K562 (cell line): ENCODE results near the gene ZFP62. TPM values are rescaled to one million over a fixed set of nuclear protein-coding genes. Genes with fewer than 3 reads are reported as not detected.
"Not testable (repeated sequence)": the region's sequence is repeated elsewhere in the genome, so short reads cannot be mapped to it uniquely, and the experiment has no call there.

Experiments
- ATAC-seq: fragments of 200-7000 bp; cut with Tn5 transposase; 3 replicates; pipeline ENCODE4 v1.9.1; 2020; ENCODE audit warnings: moderate library complexity
- BruUV-seq: library from RNA; stranded (reverse); fragments of 400-500 nt; replicated peaks from 2 replicates; lab custom pipeline; 2021; lab: Mats Ljungman, UMichigan
- CTCF ChIA-PET: fragments of 300-600 bp; formaldehyde crosslinking; extraction: SDS; loops from one replicate; lab custom pipeline; 2021; ENCODE audit warnings: low intra/inter-chr PET ratio; lab: Yijun Ruan, JAX
- POLR2A ChIA-PET: fragments of 300-600, 350-650 bp; sonication (Branson Sonifier 250); formaldehyde crosslinking; extraction: SDS; loops from one replicate; lab custom pipeline; 2021; ENCODE audit warnings: antibody characterized with exemption, inconsistent platforms; lab: Yijun Ruan, JAX
- DNase-seq, 4 experiments: peaks; one replicate each; pipeline versions ENCODE4 v3.0.0 to v3.0.0-alpha.2; 2011 to 2018; ENCODE audit warnings: low spot score in 3 of 4, mixed read lengths in 3 of 4; ENCODE audit errors: extremely low read depth in 1 of 4
- FAIRE-seq: peaks from 2 replicates; lab custom pipeline; 2011; peaks lifted over from hg19 to GRCh38; lab: Jason Lieb, UNC
- H2AFZ ChIP-seq: 2 replicates; pipeline ENCODE4 v1.6.0; 2011; ENCODE audit warnings: low read depth, low read length, control low read depth, inconsistent platforms
- H3K27ac ChIP-seq: fragments of 200-600 bp; 3 replicates; pipeline ENCODE4 v1.8.0; 2011; ENCODE audit warnings: low read depth, mild to moderate bottlenecking, control low read depth, inconsistent platforms, low read length, moderate library complexity, mixed read lengths; ENCODE audit errors: extremely low read depth
- H3K27me3 ChIP-seq, 2 experiments: fragments of 300-600 bp in 1 of 2; 2 replicates in 1 of 2; 3 replicates in 1 of 2; pipeline versions ENCODE4 v1.6.0 to v1.8.0; 2011; ENCODE audit warnings: inconsistent platforms in 2 of 2, low read length in 2 of 2, mild to moderate bottlenecking in 1 of 2, mixed read lengths in 1 of 2, moderate library complexity in 1 of 2; ENCODE audit not compliant: control insufficient read depth in 2 of 2, insufficient read depth in 2 of 2
- H3K36me3 ChIP-seq: fragments of 300-600 bp; 3 replicates; pipeline ENCODE4 v1.8.0; 2011; ENCODE audit warnings: mild to moderate bottlenecking, low read length, inconsistent platforms; ENCODE audit not compliant: control insufficient read depth, insufficient read depth
- H3K4me1 ChIP-seq, 2 experiments: fragments of 200-600 bp in 1 of 2; replicated peaks in 1 of 2; 2 replicates in 1 of 2; 3 replicates in 1 of 2; pipeline versions ENCODE4 v1.5.1 to v1.8.0; 2011; ENCODE audit warnings: inconsistent platforms in 2 of 2, low read length in 2 of 2, mild to moderate bottlenecking in 1 of 2, mixed read lengths in 1 of 2, moderate library complexity in 1 of 2; ENCODE audit not compliant: control insufficient read depth in 2 of 2, insufficient read depth in 2 of 2
- H3K4me2 ChIP-seq: 2 replicates; pipeline ENCODE4 v1.6.1; 2011; ENCODE audit warnings: low read length, control low read depth, inconsistent platforms, mixed read lengths; ENCODE audit not compliant: insufficient read depth
- H3K4me3 ChIP-seq: fragments of 200-600 bp; sonication (generic), shearing (Covaris generic); 2 replicates; pipeline ENCODE4 v1.5.1; 2016; ENCODE audit warnings: control low read depth, inconsistent platforms
- H3K79me2 ChIP-seq: fragments of 200-600 bp; 3 replicates; pipeline ENCODE4 v1.8.0; 2011; ENCODE audit warnings: low read length, inconsistent platforms; ENCODE audit not compliant: control insufficient read depth, insufficient read depth
- H3K9ac ChIP-seq, 2 experiments: 2 replicates each; pipeline versions ENCODE4 v1.6.0 to v1.6.1; 2011; ENCODE audit warnings: low read depth in 2 of 2, low read length in 2 of 2, control low read depth in 1 of 2, inconsistent platforms in 1 of 2, mild to moderate bottlenecking in 1 of 2, mixed read lengths in 1 of 2; ENCODE audit not compliant: insufficient read depth in 1 of 2
- H3K9me1 ChIP-seq: one replicate; pipeline ENCODE4 v1.6.0; 2011; ENCODE audit warnings: inconsistent platforms, mild to moderate bottlenecking, low read length, moderate library complexity; ENCODE audit not compliant: control insufficient read depth, insufficient read depth
- H3K9me3 ChIP-seq: replicated peaks from 2 replicates; pipeline ENCODE4 v1.5.1; 2011; ENCODE audit warnings: low read depth, low read length, inconsistent platforms; ENCODE audit not compliant: control insufficient read depth, insufficient read depth
- H4K20me1 ChIP-seq: replicated peaks from 2 replicates; pipeline ENCODE4 v1.6.1; 2011; ENCODE audit warnings: low read length, inconsistent platforms, mixed read lengths; ENCODE audit not compliant: control insufficient read depth, insufficient read depth
- CBX3 ChIP-seq, 2 experiments: IDR thresholded peaks; 1 replicate in 1 of 2; 2 replicates in 1 of 2; pipeline ENCODE4 v1.6.1; 2012; ENCODE audit warnings: inconsistent platforms in 2 of 2, low read length in 2 of 2, borderline replicate concordance in 1 of 2, control low read depth in 1 of 2
- CBX5 ChIP-seq: IDR thresholded peaks from 2 replicates; pipeline ENCODE4 v1.6.1; 2014; ENCODE audit warnings: low read depth, borderline replicate concordance
- TRIM28 ChIP-seq: fragments of 450-650 bp; IDR thresholded peaks from 2 replicates; pipeline ENCODE4 v1.6.1; 2017
- ZNF445 ChIP-seq: fragments of 250-450 bp; sonication (Bioruptor Pico); IDR thresholded peaks from 2 replicates; pipeline ENCODE4 v1.4.0; 2020; ENCODE audit warnings: low read depth, mild to moderate bottlenecking, moderate library complexity
- WGBS: fragments of 100-300 bp; shearing (Covaris generic); methylation state at CpG from one replicate; pipeline ENCODE4 v1.1.6; 2016; ENCODE audit warnings: low coverage, mixed read lengths; ENCODE audit not compliant: insufficient coverage; ENCODE audit errors: missing lambda C conversion rate; 5-methylcytosine and 5-hydroxymethylcytosine counted together
- in situ Hi-C: fragments of 300-500 bp; cut with MboI; formaldehyde crosslinking; loops from 4 replicates; pipeline ENCODE4 v1.15.0; 2018; ENCODE audit warnings: inconsistent platforms, mixed read lengths
- intact Hi-C: fragments of 100-400 bp; cut with micrococcal nuclease; formaldehyde crosslinking; loops from 2 replicates; pipeline ENCODE4 v1.14.2; 2022
- polyA plus RNA-seq, 8 experiments: library from polyadenylated mRNA; depleted of rRNA in 4 of 8; stranded (reverse) in 5 of 8; unstranded in 3 of 8; fragments of >200 nt; fragmentation: Nextera tagmentation in 2 of 8; fragmentation: Illumina TruSeq in 1 of 8; extraction: Ambion mirVana in 2 of 8; extraction: Trizol in 1 of 8; gene quantifications; 2 replicates each; pipeline versions ENCODE4 v1.2.1 to v1.2.3, GENCODE V29; 2011 to 2014; ENCODE audit warnings: inconsistent platforms in 1 of 8, missing spikeins in 1 of 8
- total RNA-seq, 7 experiments: library from RNA; depleted of rRNA in 6 of 7; stranded (reverse); fragments of >200 nt in 6 of 7; fragmentation: Illumina TruSeq in 2 of 7; extraction: Trizol in 2 of 7; gene quantifications; 2 replicates each; pipeline versions ENCODE4 v1.2.1 to v1.2.3, GENCODE V29; 2011 to 2021; ENCODE audit warnings: low replicate concordance in 1 of 7

The ZFP62 gene
- total and polyA plus RNA-seq, 9 of the 15 experiments (the other 6 are each of a cell fraction or from before 2014, with no cell fraction given), result 12.2 to 37.5 (median 25.0) TPM

DNA sequence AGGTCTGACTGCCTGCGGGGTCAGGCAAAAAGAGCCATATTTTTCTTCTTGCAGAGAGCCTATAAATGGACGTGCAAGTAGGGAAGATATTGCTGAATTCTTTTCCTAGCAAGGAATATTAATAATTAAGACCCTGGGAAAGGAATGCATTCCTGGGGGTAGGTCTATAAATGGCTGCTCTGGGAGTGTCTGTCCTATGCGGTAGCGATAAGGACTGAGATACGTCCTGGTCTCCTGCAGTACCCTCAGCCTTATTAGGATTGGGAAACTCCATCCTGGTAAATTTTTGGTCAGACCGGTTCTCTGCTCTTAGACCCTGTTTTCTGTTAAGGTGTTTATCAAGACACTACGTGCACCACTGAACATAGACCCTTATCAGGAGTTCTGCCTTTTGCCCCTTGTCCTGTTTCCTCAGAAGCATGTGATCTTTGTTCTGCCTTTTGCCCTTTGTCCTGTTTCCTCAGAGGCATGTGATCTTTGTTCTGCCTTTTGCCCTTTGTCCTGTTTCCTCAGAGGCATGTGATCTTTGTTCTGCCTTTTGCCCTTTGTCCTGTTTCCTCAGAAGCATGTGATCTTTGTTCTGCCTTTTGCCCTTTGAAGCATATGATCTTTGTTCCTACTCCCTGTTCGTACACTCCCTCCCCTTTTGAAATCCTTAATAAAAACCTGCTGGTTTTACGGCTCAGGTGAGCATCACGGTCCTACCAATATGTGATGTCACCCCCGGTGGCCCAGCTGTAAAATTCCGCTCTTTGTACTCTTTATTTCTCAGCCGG is 32.1 kb downstream of the ZFP62 start:
- ATAC-seq, CTCF ChIA-PET, H3K4me2 ChIP-seq, H3K9me1 ChIP-seq, H4K20me1 ChIP-seq, H3K27ac ChIP-seq, FAIRE-seq, H3K9me3 ChIP-seq, H3K9ac ChIP-seq, in situ Hi-C loops, BruUV-seq, H3K36me3 ChIP-seq, H2AFZ ChIP-seq, H3K4me3 ChIP-seq, DNase-seq, intact Hi-C loops, H3K27me3 ChIP-seq: not testable (repeated sequence)
- POLR2A ChIA-PET, result interaction anchor here (0.5 to 3.3 kb wide), 5 partner anchors 10 to 992 kb away, joined by 3 to 14 read pairs (median 4); no protein-coding TSS in a partner anchor
- TF ChIP-seq CBX3 (IDR thresholded peaks at IDR 0.05; ENCODE audit: borderline replicate concordance in 1 of 2, low read length in 2 of 2) (peak in 1 of 2 experiments; percentile 64; a peak in 1 of 3 replicates), CBX5 (peak; percentile 77; the same call in 1 of the 2 replicates), TRIM28 (0 out of 2 replicates have a peak, but pooled peaks have one; percentile 29), ZNF445 (CRISPR knock-in tag) (0 out of 2 replicates have a peak, but pooled peaks have one; percentile 31)
- Histone ChIP-seq H3K4me1 (peaks cover 13 to 28% of the 10 kb centered on the region in 2 experiments; a peak in 4 of 5 replicates), H3K79me2 (peaks cover 32% of the 10 kb centered on the region)
- WGBS, result 85% methylated on average over 12 of the region's 13 CpGs
